GM10248 (cell line): ENCODE data around the gene MAP3K5.

Experiments
- CTCF ChIA-PET: fragments of 300-600 bp; sonication (Branson Sonifier 250); formaldehyde crosslinking; extraction: SDS; loops from one replicate; lab custom pipeline; 2021; ENCODE audit warnings: antibody characterized with exemption; lab: Yijun Ruan, JAX
- POLR2A ChIA-PET: fragments of 350-650 bp; sonication (Branson Sonifier 250); formaldehyde crosslinking; extraction: SDS; loops from one replicate; lab custom pipeline; 2020; ENCODE audit warnings: antibody characterized with exemption; lab: Yijun Ruan, JAX
- DNase-seq: peaks from one replicate; pipeline ENCODE4 v3.0.0; 2012; ENCODE audit errors: extremely low spot score
- TF ChIP-seq, protein P1 (sequence below): IDR thresholded peaks from 2 replicates; pipeline ENCODE4 v1.5.1; 2012; ENCODE audit warnings: mild to moderate bottlenecking, low read depth; ENCODE audit errors: extremely low read depth, missing control alignments, control extremely low read depth

The MAP3K5 gene

DNA sequence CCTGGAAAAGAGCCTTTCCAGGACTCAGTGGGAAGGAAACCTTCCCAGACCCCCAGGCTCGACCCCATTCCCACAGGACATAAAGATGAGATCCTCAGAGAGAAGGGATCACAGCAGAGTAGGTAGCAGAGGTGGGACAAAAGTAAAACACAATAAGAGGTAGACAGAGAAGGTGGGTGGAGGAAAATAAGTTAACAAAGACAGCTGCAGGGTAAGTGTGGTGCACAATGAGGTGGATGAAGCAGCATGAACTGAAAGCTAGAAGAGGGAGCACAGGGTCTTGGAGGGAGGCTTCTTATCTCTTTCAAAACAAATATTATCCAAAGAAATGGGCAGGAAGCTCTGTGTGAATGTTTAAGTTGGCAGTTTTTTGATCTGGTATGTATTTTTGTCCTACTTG is 228.1 kb downstream of the MAP3K5 start:
- ChIA-PET CTCF (interaction anchor here (1.1 to 1.9 kb wide), 6 partner anchors 8 to 338 kb away, joined by 3 to 5 read pairs (median 4); partner anchors contain the start of gene MAP7), POLR2A (no interaction called here)
- no peak for DNase-seq
- TF ChIP-seq, protein P1, sequence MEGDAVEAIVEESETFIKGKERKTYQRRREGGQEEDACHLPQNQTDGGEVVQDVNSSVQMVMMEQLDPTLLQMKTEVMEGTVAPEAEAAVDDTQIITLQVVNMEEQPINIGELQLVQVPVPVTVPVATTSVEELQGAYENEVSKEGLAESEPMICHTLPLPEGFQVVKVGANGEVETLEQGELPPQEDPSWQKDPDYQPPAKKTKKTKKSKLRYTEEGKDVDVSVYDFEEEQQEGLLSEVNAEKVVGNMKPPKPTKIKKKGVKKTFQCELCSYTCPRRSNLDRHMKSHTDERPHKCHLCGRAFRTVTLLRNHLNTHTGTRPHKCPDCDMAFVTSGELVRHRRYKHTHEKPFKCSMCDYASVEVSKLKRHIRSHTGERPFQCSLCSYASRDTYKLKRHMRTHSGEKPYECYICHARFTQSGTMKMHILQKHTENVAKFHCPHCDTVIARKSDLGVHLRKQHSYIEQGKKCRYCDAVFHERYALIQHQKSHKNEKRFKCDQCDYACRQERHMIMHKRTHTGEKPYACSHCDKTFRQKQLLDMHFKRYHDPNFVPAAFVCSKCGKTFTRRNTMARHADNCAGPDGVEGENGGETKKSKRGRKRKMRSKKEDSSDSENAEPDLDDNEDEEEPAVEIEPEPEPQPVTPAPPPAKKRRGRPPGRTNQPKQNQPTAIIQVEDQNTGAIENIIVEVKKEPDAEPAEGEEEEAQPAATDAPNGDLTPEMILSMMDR, result no peak

DNA sequence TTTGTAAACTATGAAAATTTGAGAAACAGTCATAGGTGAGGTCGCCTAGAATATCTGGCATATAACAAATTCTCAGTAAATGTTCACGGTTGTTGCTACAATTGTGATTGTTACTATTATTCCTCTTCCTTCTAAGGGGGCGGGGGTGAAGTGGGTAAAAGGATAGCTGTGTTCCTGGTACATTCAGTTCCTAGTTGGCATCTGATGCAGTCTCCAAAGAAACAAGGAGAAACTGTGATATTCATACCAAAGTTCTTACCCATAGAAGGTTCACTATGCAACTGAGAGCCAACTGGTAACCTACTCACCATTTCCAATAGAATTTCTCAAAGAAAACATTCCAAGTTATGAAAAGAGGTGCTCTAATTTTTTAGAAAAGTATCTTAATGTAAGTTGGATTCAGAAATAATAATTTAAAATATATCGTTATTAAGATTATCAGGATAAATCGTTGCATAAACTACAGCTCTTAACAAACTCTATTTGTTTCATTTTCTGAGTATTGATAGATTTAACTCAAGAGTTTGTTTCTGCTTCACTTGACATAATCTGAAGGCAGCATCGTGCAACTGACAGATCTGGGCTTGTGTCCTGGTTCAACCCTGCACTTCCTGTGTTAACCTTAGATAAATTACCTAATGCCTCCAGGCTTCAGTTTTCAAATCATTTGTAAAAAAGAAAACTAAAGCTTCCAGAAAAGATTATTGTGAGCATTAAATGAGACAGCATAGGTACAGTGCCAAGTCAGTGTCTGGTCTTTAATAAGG is 228.7 kb downstream of the MAP3K5 start:
- no peak for DNase-seq
- CTCF ChIA-PET, result interaction anchor here (1.1 to 2.9 kb wide), 9 partner anchors 10 to 337 kb away, joined by 3 to 6 read pairs (median 4); partner anchors contain the start of genes MAP3K5 and MAP7
- POLR2A ChIA-PET, result no interaction called here
- TF ChIP-seq, protein P1, result no peak

DNA sequence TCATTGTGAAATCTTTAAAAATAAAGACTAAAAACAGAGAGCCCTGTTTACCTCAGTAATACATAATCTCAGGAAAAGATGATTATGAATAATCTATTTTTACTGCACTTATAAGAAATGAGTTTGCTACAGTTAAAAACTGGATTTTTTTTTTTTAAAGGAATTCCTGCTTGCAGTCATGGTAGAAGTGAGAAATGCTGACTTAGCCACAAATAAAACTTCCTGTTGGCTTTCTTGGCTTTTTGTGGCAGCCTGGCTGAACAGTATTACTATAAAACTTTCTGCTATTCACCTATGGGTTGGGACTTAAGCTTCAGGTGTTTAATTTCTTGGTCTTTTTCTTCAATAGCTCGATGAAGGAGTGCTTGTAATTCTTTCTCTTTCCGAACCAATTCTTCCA is 230.1 kb downstream of the MAP3K5 start:
- CTCF ChIA-PET, result interaction anchor here (1.1 to 2.9 kb wide), 6 partner anchors 8 to 246 kb away, joined by 3 to 8 read pairs (median 4); partner anchors contain the start of genes MAP3K5 and MAP7
- DNase-seq, result no peak
- TF ChIP-seq, protein P1, result no peak
- POLR2A ChIA-PET, result no interaction called here

DNA sequence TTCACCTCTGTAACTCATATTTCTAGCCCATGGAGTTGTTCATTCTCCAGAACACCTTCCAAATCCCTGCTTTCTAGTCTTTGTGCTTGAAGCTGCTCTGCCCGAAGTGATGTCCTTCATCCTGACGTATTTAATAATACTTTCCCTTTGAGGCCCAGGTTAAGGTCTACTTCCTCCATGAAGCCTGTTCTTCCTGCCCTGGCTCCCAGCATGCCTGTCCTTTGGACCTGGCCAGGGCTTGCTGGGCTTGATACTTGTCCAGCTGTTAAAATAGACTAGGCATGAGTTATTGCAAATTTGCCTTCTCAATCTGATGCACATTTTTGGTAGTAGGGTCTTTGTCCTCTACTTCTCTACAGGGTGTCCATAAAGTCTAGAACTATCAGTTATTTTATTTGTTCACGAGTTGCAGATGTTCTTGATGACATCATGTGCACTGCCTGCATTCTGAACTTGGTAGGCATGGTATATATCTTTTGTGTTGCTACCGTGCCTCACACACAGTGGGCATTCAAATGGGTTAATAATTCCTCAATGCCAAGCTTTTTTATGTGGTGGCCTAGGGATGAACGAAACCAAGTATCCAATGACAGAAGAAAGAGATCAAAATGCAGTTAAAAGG is 239.0 kb downstream of the MAP3K5 start:
- ChIA-PET CTCF (interaction anchor here (1.9 kb wide), 1 partner anchor 9 kb away, joined by 5 read pairs; no protein-coding TSS in a partner anchor), POLR2A (no interaction called here)
- TF ChIP-seq, protein P1, result no peak
- no peak for DNase-seq

DNA sequence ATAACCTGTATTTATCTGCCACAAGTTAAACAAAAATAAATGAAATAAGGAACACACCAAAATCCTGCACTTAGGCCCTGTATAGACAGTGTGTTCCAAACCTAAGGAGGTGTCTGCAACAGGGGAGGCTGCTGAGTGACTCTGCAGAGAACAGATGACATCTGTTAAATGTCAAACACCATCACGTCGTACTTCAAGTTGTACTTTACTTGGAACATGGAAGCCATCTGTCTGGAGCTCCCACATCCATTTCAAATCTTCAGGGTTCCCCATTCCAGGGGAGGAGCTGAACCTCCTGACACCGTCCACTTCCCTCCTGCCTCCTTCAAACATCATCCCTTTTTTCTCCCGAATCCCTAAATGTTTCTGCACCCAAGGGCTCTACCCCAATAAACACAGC is 240.2 kb downstream of the MAP3K5 start:
- TF ChIP-seq, protein P1, result no peak
- DNase-seq, result no peak
- POLR2A ChIA-PET, result no interaction called here
- CTCF ChIA-PET, result interaction anchor here (1.0 to 1.4 kb wide), 3 partner anchors 13 to 22 kb away, joined by 3 to 4 read pairs (median 3); no protein-coding TSS in a partner anchor

DNA sequence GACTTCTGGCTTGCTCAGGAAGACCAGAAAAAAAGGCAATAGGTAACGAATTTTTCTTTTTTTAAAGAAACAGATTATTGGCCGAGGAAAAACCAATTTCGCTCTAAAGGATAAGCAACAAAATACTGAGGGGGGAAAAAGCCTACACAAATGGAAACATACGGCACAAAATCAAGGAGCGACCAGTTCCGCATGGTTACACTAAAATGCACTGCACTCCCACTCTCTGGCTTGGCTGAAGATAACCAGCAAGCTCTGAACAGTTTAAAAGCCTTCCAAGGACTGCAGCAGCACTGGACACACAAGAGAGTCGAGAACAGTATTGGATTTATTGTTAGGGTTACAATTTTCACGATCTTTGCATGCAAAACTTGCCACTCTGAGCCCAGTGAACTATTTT is 241.2 kb downstream of the MAP3K5 start:
- ChIA-PET CTCF (interaction anchor here (0.7 to 1.9 kb wide), 7 partner anchors 8 to 50 kb away, joined by 3 to 8 read pairs (median 3); no protein-coding TSS in a partner anchor), POLR2A (no interaction called here)
- DNase-seq, result no peak
- TF ChIP-seq, protein P1, result no peak
